ENCODE data around the gene EHMT1. TPM values are rescaled to one million over a fixed set of nuclear protein-coding genes. Genes with fewer than 3 reads are reported as not detected.
"Not testable (repeated sequence)": the region's sequence is repeated elsewhere in the genome, so short reads cannot be mapped to it uniquely, and the experiment has no call there.

The EHMT1 gene
- polyA plus RNA-seq, 3 donors = 67.8 to 78.8 (median 76.3) TPM

GRCh38 chr9:137802021-137802420, 183.2 kb downstream of the EHMT1 start:
- no peak for DNase-seq (ENCODE audit: extremely low read depth in 1 of 11, low read depth in 9 of 11, low spot score in 4 of 11)

- no peak for DNase-seq (ENCODE audit: extremely low read depth in 1 of 11, low read depth in 9 of 11, low spot score in 4 of 11)
Measured at GRCh38 chr9:137802521-137803243, 183.9 kb downstream of the EHMT1 start.

GRCh38 chr9:137804908-137805630, 186.3 kb downstream of the EHMT1 start:
- DNase-seq (ENCODE audit: extremely low read depth in 1 of 11, low read depth in 9 of 11, low spot score in 4 of 11) = no peak

- DNase-seq (ENCODE audit: extremely low read depth in 1 of 11, low read depth in 9 of 11, low spot score in 4 of 11) = no peak
Measured at GRCh38 chr9:137807721-137808703, 189.2 kb downstream of the EHMT1 start.

- DNase-seq (ENCODE audit: extremely low read depth in 1 of 11, low read depth in 9 of 11, low spot score in 4 of 11) = no peak
Measured at GRCh38 chr9:137809040-137809576, 190.3 kb downstream of the EHMT1 start.

GRCh38 chr9:137809726-137810450, 191.1 kb downstream of the EHMT1 start:
- DNase-seq (ENCODE audit: extremely low read depth in 1 of 11, low read depth in 9 of 11, low spot score in 4 of 11) = not testable (repeated sequence)

- DNase-seq (ENCODE audit: extremely low read depth in 1 of 11, low read depth in 9 of 11, low spot score in 4 of 11) = no peak
Measured at GRCh38 chr9:137811283-137811870, 192.6 kb downstream of the EHMT1 start.

GRCh38 chr9:137812356-137813023, 193.7 kb downstream of the EHMT1 start:
- DNase-seq (ENCODE audit: extremely low read depth in 1 of 11, low read depth in 9 of 11, low spot score in 4 of 11) = no peak

- DNase-seq (ENCODE audit: extremely low read depth in 1 of 11, low read depth in 9 of 11, low spot score in 4 of 11) = no peak
Measured at GRCh38 chr9:137813167-137813566, 194.4 kb downstream of the EHMT1 start.

- no peak for DNase-seq (ENCODE audit: extremely low read depth in 1 of 11, low read depth in 9 of 11, low spot score in 4 of 11)
Measured at GRCh38 chr9:137813651-137814415, 195.0 kb downstream of the EHMT1 start.

- DNase-seq (ENCODE audit: extremely low read depth in 1 of 11, low read depth in 9 of 11, low spot score in 4 of 11) = no peak
Measured at GRCh38 chr9:137814436-137814835, 195.6 kb downstream of the EHMT1 start.

GRCh38 chr9:137814841-137815240, 196.0 kb downstream of the EHMT1 start:
- no peak for DNase-seq (ENCODE audit: extremely low read depth in 1 of 11, low read depth in 9 of 11, low spot score in 4 of 11)

- no peak for DNase-seq (ENCODE audit: extremely low read depth in 1 of 11, low read depth in 9 of 11, low spot score in 4 of 11)
Measured at GRCh38 chr9:137815256-137816255, 196.8 kb downstream of the EHMT1 start.

GRCh38 chr9:137816531-137817235, 197.9 kb downstream of the EHMT1 start:
- DNase-seq (ENCODE audit: extremely low read depth in 1 of 11, low read depth in 9 of 11, low spot score in 4 of 11) = no peak

All from renal cortex interstitium (tissue), 11 donors.